ENCODE results near the gene CTNNA2. TPM values are rescaled to one million over a fixed set of nuclear protein-coding genes. Genes with fewer than 3 reads are reported as not detected.

The CTNNA2 gene
- total and polyA plus RNA-seq, 8 donors: 0.28 to 5.7 (median 0.44) TPM; not detected in 4

GRCh38 chr2:79715338-79715737, 202.5 kb downstream of the CTNNA2 start:
- 67 to 93% (median 89%) methylated on average over 1 of the region's 1 CpG for WGBS, 5 donors

GRCh38 chr2:79716266-79716665, 203.4 kb downstream of the CTNNA2 start:
- intact Hi-C loops (cut with DNase I; ENCODE audit: low total_unique reads): no loop called here
- H3K4me3 ChIP-seq: no peak overlapping the region
- TF ChIP-seq EP300 (IDR thresholded peaks at IDR 0.05): no peak
- TF ChIP-seq, protein P1, sequence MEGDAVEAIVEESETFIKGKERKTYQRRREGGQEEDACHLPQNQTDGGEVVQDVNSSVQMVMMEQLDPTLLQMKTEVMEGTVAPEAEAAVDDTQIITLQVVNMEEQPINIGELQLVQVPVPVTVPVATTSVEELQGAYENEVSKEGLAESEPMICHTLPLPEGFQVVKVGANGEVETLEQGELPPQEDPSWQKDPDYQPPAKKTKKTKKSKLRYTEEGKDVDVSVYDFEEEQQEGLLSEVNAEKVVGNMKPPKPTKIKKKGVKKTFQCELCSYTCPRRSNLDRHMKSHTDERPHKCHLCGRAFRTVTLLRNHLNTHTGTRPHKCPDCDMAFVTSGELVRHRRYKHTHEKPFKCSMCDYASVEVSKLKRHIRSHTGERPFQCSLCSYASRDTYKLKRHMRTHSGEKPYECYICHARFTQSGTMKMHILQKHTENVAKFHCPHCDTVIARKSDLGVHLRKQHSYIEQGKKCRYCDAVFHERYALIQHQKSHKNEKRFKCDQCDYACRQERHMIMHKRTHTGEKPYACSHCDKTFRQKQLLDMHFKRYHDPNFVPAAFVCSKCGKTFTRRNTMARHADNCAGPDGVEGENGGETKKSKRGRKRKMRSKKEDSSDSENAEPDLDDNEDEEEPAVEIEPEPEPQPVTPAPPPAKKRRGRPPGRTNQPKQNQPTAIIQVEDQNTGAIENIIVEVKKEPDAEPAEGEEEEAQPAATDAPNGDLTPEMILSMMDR (IDR thresholded peaks at IDR 0.05): no peak
- TF ChIP-seq POLR2A (IDR thresholded peaks at IDR 0.05): no peak
- no peak for TF ChIP-seq POLR2AphosphoS5 (IDR thresholded peaks at IDR 0.05)
- no peaks in the 10 kb centered on the region for H3K36me3 ChIP-seq
- H3K4me1 ChIP-seq: no peaks in the 10 kb centered on the region
- H3K27me3 ChIP-seq: no peaks in the 10 kb centered on the region
- no peak for DNase-seq
- no peaks in the 10 kb centered on the region for H3K9me3 ChIP-seq
- 42 to 56% (median 50%) methylated on average over 4 of the region's 4 CpGs for WGBS, 5 donors
- no peak overlapping the region for H3K27ac ChIP-seq

More at GRCh38 chr2:79715338-79715737, 202.5 kb downstream of the CTNNA2 start:
- no peaks in the 10 kb centered on the region for H3K4me1 ChIP-seq
- intact Hi-C loops (cut with DNase I; ENCODE audit: low total_unique reads): no loop called here
- TF ChIP-seq POLR2A (IDR thresholded peaks at IDR 0.05): no peak
- TF ChIP-seq, protein P1 (IDR thresholded peaks at IDR 0.05): no peak
- TF ChIP-seq EP300 (IDR thresholded peaks at IDR 0.05): no peak
- TF ChIP-seq POLR2AphosphoS5 (IDR thresholded peaks at IDR 0.05): no peak
- H3K27me3 ChIP-seq: no peaks in the 10 kb centered on the region
- H3K4me3 ChIP-seq: no peak overlapping the region
- no peak overlapping the region for H3K27ac ChIP-seq
- no peaks in the 10 kb centered on the region for H3K36me3 ChIP-seq
- no peaks in the 10 kb centered on the region for H3K9me3 ChIP-seq
- no peak for DNase-seq

- H3K4me3 ChIP-seq: no peak overlapping the region
- H3K36me3 ChIP-seq: no peaks in the 10 kb centered on the region
- H3K9me3 ChIP-seq: no peaks in the 10 kb centered on the region
- WGBS, 5 donors: 60 to 69% (median 64%) methylated on average over 5 of the region's 5 CpGs
- no peak for TF ChIP-seq POLR2AphosphoS5 (IDR thresholded peaks at IDR 0.05)
- no peaks in the 10 kb centered on the region for H3K4me1 ChIP-seq
- H3K27me3 ChIP-seq: no peaks in the 10 kb centered on the region
- DNase-seq: no peak
- no peak overlapping the region for H3K27ac ChIP-seq
- intact Hi-C loops (cut with DNase I; ENCODE audit: low total_unique reads): no loop called here
These were observed 204.6 kb downstream of the CTNNA2 start for GRCh38 chr2:79717364-79718007.

GRCh38 chr2:79721061-79721460, 208.2 kb downstream of the CTNNA2 start:
- Histone ChIP-seq H3K27ac (no peak overlapping the region), H3K9me3 (no peaks in the 10 kb centered on the region), H3K4me3 (no peak overlapping the region), H3K4me1 (no peaks in the 10 kb centered on the region), H3K36me3 (no peaks in the 10 kb centered on the region), H3K27me3 (no peaks in the 10 kb centered on the region)
- 76 to 95% (median 91%) methylated on average over 1 of the region's 1 CpG for WGBS, 5 donors
- DNase-seq: no peak
- intact Hi-C loops (cut with DNase I; ENCODE audit: low total_unique reads): no loop called here
- TF ChIP-seq, protein P1 (IDR thresholded peaks at IDR 0.05): no peak
- TF ChIP-seq EP300 (IDR thresholded peaks at IDR 0.05) (no peak), POLR2A (IDR thresholded peaks at IDR 0.05) (no peak), POLR2AphosphoS5 (IDR thresholded peaks at IDR 0.05) (no peak)

GRCh38 chr2:79721966-79722365, 209.1 kb downstream of the CTNNA2 start:
- 60 to 76% (median 63%) methylated on average over 3 of the region's 3 CpGs for WGBS, 5 donors
- Histone ChIP-seq H3K27me3 (no peaks in the 10 kb centered on the region), H3K4me1 (no peaks in the 10 kb centered on the region), H3K27ac (no peak overlapping the region), H3K9me3 (no peaks in the 10 kb centered on the region), H3K36me3 (no peaks in the 10 kb centered on the region), H3K4me3 (no peak overlapping the region)
- no peak for DNase-seq
- intact Hi-C loops (cut with DNase I; ENCODE audit: low total_unique reads): no loop called here
- TF ChIP-seq EP300 (IDR thresholded peaks at IDR 0.05) (no peak), POLR2AphosphoS5 (IDR thresholded peaks at IDR 0.05) (no peak), POLR2A (IDR thresholded peaks at IDR 0.05) (no peak)
- TF ChIP-seq, protein P1 (IDR thresholded peaks at IDR 0.05): no peak
